Stimulated activated CD4-positive, alpha-beta T cell treated with anti-CD3 and anti-CD28 coated beads, Interleukin-4, amount 100 ng/mL, for 4 hours (primary cell): ENCODE measurements around the gene RBL1.
A peak's percentile ranks its signal among the peaks of the same experiment; 100 is the strongest.
"Not testable (repeated sequence)": the region's sequence is repeated elsewhere in the genome, so short reads cannot be mapped to it uniquely, and the experiment has no call there.

Experiments used
- DNase-seq, 2 experiments: peaks; one replicate each; pipeline ENCODE4 v3.0.0-alpha.2; 2020

The RBL1 gene

GRCh38 chr20:36994221-36994620 lies 101.6 kb downstream of the RBL1 start:
- DNase-seq: not testable (repeated sequence)

GRCh38 chr20:36992802-36993334 lies 102.9 kb downstream of the RBL1 start:
- no peak for DNase-seq

GRCh38 chr20:36991703-36992102 lies 104.1 kb downstream of the RBL1 start:
- DNase-seq: no peak

- DNase-seq: no peak
These were observed 106.0 kb downstream of the RBL1 start for GRCh38 chr20:36989797-36990196.

GRCh38 chr20:36988494-36988966 lies 107.3 kb downstream of the RBL1 start:
- no peak for DNase-seq

GRCh38 chr20:36984257-36984638 lies 111.5 kb downstream of the RBL1 start:
- no peak for DNase-seq

- peak in 1 of 2 experiments; percentile 62 for DNase-seq
These were observed 120.5 kb downstream of the RBL1 start for GRCh38 chr20:36975099-36975818.

- no peak for DNase-seq
These were observed 121.1 kb downstream of the RBL1 start for GRCh38 chr20:36974660-36975059.

GRCh38 chr20:36971103-36971502 lies 124.7 kb downstream of the RBL1 start:
- DNase-seq: no peak

GRCh38 chr20:36969478-36970186 lies 126.2 kb downstream of the RBL1 start:
- peak; percentile 17 to 22 for DNase-seq

GRCh38 chr20:36969051-36969450 lies 126.7 kb downstream of the RBL1 start:
- no peak for DNase-seq

- DNase-seq: no peak
These were observed 128.2 kb downstream of the RBL1 start for GRCh38 chr20:36967636-36968035.

- DNase-seq: not testable (repeated sequence)
These were observed 128.8 kb downstream of the RBL1 start for GRCh38 chr20:36966965-36967364.

- not testable (repeated sequence) for DNase-seq
These were observed 133.3 kb downstream of the RBL1 start for GRCh38 chr20:36962354-36962941.

GRCh38 chr20:36959242-36959641 lies 136.6 kb downstream of the RBL1 start:
- DNase-seq: no peak

GRCh38 chr20:36957875-36958667 lies 137.7 kb downstream of the RBL1 start:
- no peak for DNase-seq

- no peak for DNase-seq
These were observed 139.1 kb downstream of the RBL1 start for GRCh38 chr20:36956674-36957073.

- no peak for DNase-seq
These were observed 139.8 kb downstream of the RBL1 start for GRCh38 chr20:36956016-36956415.

GRCh38 chr20:36951979-36952738 lies 143.6 kb downstream of the RBL1 start:
- DNase-seq: no peak

GRCh38 chr20:36951198-36951978 lies 144.4 kb downstream of the RBL1 start, which contains the start of gene SAMHD1:
Gene SAMHD1, minus strand, starts transcription at chr20:36951708. Its CDS starts 65 bp downstream, at chr20:36951643.
- DNase-seq: peak; percentile 84 to 86
